Activated naive CD4-positive, alpha-beta T cell treated with anti-CD3 and anti-CD28 coated beads, Interleukin-2, amount 10 ng/mL, durations not matched to agents 7 days and 5 days (primary cell): ENCODE measurements around the gene OR52B6.

Experiments
- CTCF ChIA-PET: fragments of 350-600 bp; sonication (Branson Sonifier 250); formaldehyde crosslinking; loops from one replicate; lab custom pipeline; 2021; ENCODE audit warnings: antibody characterized with exemption; lab: Charles Lee
- DNase-seq: peaks from one replicate; pipeline ENCODE4 v3.0.0-alpha.2; 2020
- H3K27ac Mint-ChIP-seq: one replicate; pipeline ENCODE4 v1.8.0; 2021; ENCODE audit warnings: mild to moderate bottlenecking, moderate library complexity, mixed read lengths
- H3K27me3 Mint-ChIP-seq: one replicate; pipeline ENCODE4 v1.8.0; 2021; ENCODE audit warnings: mild to moderate bottlenecking, mixed read lengths
- H3K36me3 Mint-ChIP-seq: one replicate; pipeline ENCODE4 v1.8.0; 2021; ENCODE audit warnings: mixed read lengths
- H3K4me1 Mint-ChIP-seq: one replicate; pipeline ENCODE4 v1.8.0; 2021; ENCODE audit warnings: mixed read lengths
- H3K4me3 Mint-ChIP-seq: one replicate; pipeline ENCODE4 v1.8.0; 2021; ENCODE audit warnings: mild to moderate bottlenecking, moderate library complexity, mixed read lengths
- H3K9me3 Mint-ChIP-seq: one replicate; pipeline ENCODE4 v1.8.0; 2021; ENCODE audit warnings: mixed read lengths

OR52B6 gene, protein sequence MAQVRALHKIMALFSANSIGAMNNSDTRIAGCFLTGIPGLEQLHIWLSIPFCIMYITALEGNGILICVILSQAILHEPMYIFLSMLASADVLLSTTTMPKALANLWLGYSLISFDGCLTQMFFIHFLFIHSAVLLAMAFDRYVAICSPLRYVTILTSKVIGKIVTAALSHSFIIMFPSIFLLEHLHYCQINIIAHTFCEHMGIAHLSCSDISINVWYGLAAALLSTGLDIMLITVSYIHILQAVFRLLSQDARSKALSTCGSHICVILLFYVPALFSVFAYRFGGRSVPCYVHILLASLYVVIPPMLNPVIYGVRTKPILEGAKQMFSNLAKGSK

DNA sequence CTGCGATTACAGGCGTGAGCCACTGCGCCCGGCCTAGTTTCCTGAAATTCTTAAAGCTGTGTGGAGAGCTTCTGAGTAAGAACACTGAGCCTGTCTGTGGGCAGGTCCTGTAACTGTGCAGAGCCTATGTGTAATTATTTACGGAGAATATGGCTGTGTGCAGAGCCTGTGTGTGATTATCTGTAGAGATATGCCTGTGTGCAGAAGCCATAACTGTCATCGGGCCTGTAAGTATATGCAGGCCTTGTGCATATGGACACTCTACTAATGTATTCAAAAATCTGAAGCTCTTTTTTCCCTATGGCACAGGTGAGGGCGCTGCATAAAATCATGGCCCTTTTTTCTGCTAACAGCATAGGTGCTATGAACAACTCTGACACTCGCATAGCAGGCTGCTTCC lies at the start of gene OR52B6:
Gene OR52B6, plus strand, starts transcription at position 301 of the 400 bp plus-strand sequence. Its CDS starts 0 bp downstream, at position 301.
- Mint-ChIP-seq H3K9me3 (no peaks in the 10 kb centered on the region), H3K27me3 (no peaks in the 10 kb centered on the region), H3K27ac (no peak within 1 kb of the TSS), H3K4me3 (no peak within 1 kb of the TSS), H3K36me3 (no peaks in the 10 kb centered on the region), H3K4me1 (no peaks in the 10 kb centered on the region)
- DNase-seq = no peak
- CTCF ChIA-PET = no interaction called here

DNA sequence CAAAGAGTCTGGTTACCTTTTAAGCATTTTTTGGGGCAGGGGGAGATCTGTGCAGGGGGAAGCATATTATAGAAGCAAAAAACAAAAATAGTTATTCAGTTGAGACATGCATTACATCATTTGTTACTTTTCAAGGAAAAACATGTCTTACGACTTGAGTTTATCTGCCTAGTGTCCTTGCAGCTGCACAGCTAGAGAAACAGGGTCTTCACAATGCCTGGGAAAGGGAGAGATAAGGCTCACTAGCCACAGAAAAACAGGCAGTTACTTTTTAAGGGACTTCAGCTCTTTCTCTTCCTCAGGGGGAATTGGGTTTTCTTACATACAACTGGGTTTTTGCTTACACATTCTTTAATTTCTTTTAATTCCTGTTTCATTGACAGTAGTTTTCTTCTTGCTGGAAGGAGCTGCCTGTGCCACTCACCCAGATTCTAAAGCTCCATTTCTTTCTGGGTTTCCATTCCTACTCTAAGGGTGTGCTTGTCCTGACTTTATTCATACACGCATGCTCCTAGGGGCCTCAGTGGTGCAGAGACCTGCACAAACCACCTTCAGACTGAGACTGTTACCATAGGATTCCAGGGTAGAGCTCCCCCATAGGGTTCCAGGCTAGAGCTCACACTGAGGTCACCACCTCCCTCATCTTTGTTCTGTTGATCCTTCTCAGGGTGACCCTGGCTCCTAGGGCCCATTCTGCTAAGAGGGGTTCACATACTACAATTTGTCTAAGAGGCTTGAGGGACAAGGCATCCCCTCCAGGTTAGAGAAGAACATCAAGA lies 49.4 kb upstream of the OR52B6 start:
- Mint-ChIP-seq H3K4me1 (no peaks in the 10 kb centered on the region), H3K4me3 (no peak overlapping the region), H3K36me3 (no peaks in the 10 kb centered on the region), H3K9me3 (no peaks in the 10 kb centered on the region), H3K27me3 (peaks cover 4% of the 10 kb centered on the region), H3K27ac (no peak overlapping the region)
- no peak for DNase-seq
- CTCF ChIA-PET = no interaction called here

DNA sequence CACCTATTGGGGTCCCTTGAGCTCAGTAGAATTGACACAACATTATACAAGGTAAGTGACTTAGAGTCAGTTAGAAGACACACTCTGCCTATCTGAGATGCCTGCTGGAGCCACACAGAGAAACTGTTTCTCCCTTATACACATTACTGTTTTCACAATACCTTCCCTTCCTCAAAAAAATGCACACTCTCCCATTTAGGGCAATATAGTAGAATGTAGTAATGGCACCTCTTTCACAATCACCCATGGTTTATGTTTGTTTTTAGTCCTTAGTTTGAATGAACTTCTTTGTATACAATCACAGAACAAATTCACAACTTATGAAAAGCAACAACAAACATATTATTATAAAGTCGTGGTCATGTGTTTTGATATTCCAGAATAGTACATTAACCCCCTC lies 46.6 kb upstream of the OR52B6 start:
- Mint-ChIP-seq H3K4me3 (no peak overlapping the region), H3K27me3 (peaks cover 4% of the 10 kb centered on the region), H3K27ac (no peak overlapping the region), H3K36me3 (no peaks in the 10 kb centered on the region), H3K4me1 (no peaks in the 10 kb centered on the region), H3K9me3 (no peaks in the 10 kb centered on the region)
- no peak for DNase-seq
- CTCF ChIA-PET = no interaction called here

DNA sequence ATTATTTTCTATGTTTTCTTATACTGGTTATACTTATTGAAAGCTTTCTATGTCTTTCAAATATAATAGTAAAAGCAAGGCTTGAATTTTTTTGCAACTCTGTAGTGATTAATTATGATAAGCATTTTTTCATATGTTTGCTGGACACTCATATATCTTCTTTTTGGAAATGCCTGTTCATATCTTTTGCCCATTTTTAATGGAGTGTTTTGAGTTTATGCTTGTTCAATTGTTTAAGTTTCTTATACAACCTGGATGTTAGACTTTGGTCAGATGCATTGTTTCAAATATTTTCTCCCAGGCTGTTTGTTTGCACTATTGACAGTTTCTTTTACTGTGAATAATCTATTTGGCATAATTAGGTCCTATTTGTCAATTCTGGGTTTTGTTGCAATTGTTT lies 44.2 kb upstream of the OR52B6 start:
- CTCF ChIA-PET = no interaction called here
- no peaks in the 10 kb centered on the region for H3K4me1 Mint-ChIP-seq
- no peak overlapping the region for H3K27ac Mint-ChIP-seq
- DNase-seq = no peak
- no peaks in the 10 kb centered on the region for H3K36me3 Mint-ChIP-seq
- H3K27me3 Mint-ChIP-seq = no peaks in the 10 kb centered on the region
- H3K9me3 Mint-ChIP-seq = no peaks in the 10 kb centered on the region
- H3K4me3 Mint-ChIP-seq = no peak overlapping the region

DNA sequence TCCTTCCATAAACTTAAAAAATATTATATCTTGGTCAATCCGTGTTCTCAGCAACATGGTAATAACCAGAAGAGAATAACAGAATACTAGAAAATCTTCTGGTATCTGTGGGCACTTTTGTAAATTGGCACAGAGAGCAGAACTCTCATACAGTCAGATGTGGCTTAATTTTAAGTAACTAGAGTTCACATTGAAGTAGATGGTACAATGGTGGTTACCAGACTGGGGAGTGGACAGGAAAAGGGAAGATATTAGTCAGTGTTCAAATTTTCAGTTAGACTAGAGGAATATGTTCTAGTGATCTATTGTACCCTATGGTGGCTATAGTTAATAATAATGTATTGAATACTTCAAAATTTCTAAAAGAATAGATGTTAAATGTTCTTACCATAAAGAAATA lies 39.2 kb upstream of the OR52B6 start:
- Mint-ChIP-seq H3K4me3 (no peak overlapping the region), H3K9me3 (no peaks in the 10 kb centered on the region), H3K4me1 (no peaks in the 10 kb centered on the region), H3K27me3 (no peaks in the 10 kb centered on the region), H3K27ac (no peak overlapping the region), H3K36me3 (no peaks in the 10 kb centered on the region)
- CTCF ChIA-PET = no interaction called here
- no peak for DNase-seq

DNA sequence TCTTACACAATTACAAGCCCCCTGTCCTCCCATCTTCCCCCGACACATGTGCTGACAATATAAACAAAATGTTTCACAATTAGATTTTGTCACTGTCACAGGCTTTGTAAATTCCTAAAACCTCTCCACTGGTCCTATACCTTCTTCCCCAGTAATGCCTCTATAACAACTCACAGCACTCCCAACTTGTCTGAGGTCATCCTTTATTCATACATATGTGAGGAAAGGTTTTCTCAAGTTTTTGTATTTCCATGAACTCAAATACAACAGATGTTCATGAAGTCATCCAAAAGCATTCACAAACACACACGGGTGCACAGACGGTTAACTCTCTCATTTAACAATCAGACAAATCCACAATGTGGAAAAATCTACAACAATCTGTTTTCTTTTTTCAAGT lies 34.2 kb upstream of the OR52B6 start:
- no peaks in the 10 kb centered on the region for H3K36me3 Mint-ChIP-seq
- no peaks in the 10 kb centered on the region for H3K4me1 Mint-ChIP-seq
- no peak overlapping the region for H3K27ac Mint-ChIP-seq
- H3K27me3 Mint-ChIP-seq = no peaks in the 10 kb centered on the region
- DNase-seq = no peak
- no peaks in the 10 kb centered on the region for H3K9me3 Mint-ChIP-seq
- no peak overlapping the region for H3K4me3 Mint-ChIP-seq
- CTCF ChIA-PET = no interaction called here

DNA sequence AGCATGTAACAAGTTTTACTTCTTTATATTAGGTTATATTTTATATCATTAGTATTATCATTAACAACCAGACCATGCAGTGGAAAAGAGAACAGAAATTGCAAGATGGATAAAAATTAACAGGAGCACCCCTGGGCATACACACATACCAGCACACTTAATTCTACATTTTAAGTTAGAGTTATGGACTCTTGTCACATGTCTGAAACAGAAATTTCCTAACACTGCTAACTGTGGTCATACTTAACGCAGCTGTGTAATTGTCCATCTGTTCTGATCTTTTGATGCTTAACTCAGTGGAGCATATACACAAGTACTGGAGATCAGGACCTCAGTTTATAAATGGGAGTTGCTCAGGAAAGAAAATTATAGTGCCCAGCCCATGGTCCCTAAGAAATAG lies 32.7 kb upstream of the OR52B6 start:
- Mint-ChIP-seq H3K36me3 (no peaks in the 10 kb centered on the region), H3K27me3 (no peaks in the 10 kb centered on the region), H3K4me3 (no peak overlapping the region), H3K27ac (no peak overlapping the region), H3K9me3 (no peaks in the 10 kb centered on the region), H3K4me1 (no peaks in the 10 kb centered on the region)
- DNase-seq = no peak
- CTCF ChIA-PET = no interaction called here

DNA sequence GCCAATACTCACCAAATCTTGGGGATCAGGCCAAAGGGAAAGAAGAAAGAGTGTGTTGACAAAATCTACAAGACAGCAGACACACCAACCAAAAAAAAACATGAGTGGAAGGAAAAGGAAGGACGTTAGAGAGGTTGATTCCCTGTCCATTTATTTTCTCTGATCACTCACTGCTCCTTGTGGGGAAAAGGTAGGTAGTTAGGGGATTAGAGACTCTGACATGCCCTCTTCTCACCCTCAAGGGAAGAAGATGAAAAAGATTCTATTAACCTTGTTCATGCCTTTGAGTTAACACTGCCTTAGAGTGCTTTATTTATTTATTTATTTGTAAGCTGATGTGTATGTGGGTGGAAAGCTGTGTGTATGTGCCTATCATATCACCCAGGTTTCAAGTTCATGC lies 32.2 kb upstream of the OR52B6 start, which contains the start of gene OR52H1:
Gene OR52H1, minus strand, starts transcription at position 101 of the 400 bp plus-strand sequence. CDS start 3,035 bp downstream, outside the sequence.
- H3K27me3 Mint-ChIP-seq = no peaks in the 10 kb centered on the region
- no peak for DNase-seq
- CTCF ChIA-PET = no interaction called here
- no peak within 1 kb of the TSS for H3K4me3 Mint-ChIP-seq
- no peaks in the 10 kb centered on the region for H3K9me3 Mint-ChIP-seq
- no peaks in the 10 kb centered on the region for H3K4me1 Mint-ChIP-seq
- no peaks in the 10 kb centered on the region for H3K36me3 Mint-ChIP-seq
- no peak within 1 kb of the TSS for H3K27ac Mint-ChIP-seq

DNA sequence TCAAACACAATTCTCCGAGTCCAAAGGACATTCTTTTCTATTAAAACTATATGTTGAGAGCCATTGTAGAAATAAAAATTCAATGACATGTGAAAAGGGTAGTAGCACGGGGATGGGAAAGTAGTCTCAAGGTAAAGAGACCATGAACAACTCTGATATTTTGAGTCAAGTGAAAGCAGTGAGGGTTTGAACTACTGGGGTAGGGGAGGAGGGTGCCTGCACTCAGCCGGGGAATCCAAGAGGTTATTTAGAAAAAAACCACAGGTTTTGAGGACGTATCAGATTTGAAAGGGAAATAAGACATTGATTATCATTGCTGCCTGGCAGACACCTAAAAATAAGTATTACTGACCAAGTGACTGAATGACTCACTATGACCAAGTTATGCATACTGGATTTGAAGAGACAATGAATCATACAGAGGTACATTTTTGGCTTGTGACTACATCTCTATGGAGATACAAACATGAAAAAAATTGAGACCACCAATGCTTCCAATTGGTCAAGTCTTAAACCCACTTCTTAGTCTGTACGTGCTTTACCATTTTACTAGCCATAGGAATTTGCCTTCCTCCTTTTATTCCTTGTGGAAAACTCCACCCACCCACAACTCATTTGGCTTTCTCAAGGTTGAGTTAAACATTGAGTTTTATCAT lies 30.1 kb upstream of the OR52B6 start:
- H3K36me3 Mint-ChIP-seq = no peaks in the 10 kb centered on the region
- no peak for DNase-seq
- H3K4me1 Mint-ChIP-seq = no peaks in the 10 kb centered on the region
- no peaks in the 10 kb centered on the region for H3K9me3 Mint-ChIP-seq
- CTCF ChIA-PET = no interaction called here
- H3K4me3 Mint-ChIP-seq = no peak overlapping the region
- H3K27ac Mint-ChIP-seq = no peak overlapping the region
- peaks cover 4% of the 10 kb centered on the region for H3K27me3 Mint-ChIP-seq

DNA sequence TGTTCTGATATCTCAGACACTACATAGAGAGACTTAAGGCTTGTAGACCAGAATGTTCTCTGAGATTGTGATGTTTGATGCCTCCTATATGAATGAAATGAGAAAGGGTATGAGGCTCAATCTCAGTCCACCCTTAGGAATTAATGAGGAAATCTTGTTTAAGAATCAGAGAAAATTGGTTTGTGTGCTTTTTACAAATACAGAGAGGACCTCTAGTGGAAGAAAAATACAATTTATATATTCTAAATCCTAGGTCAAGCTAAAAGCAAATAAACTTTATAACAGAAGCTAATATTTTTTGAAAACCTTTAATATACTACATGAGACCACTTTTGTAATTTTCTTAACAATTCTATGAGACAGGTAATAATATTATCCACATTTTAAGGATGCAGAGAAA lies 27.3 kb upstream of the OR52B6 start:
- H3K27me3 Mint-ChIP-seq = peaks cover 13% of the 10 kb centered on the region
- H3K4me3 Mint-ChIP-seq = no peak overlapping the region
- H3K9me3 Mint-ChIP-seq = no peaks in the 10 kb centered on the region
- H3K4me1 Mint-ChIP-seq = no peaks in the 10 kb centered on the region
- H3K27ac Mint-ChIP-seq = no peak overlapping the region
- CTCF ChIA-PET = no interaction called here
- no peak for DNase-seq
- H3K36me3 Mint-ChIP-seq = no peaks in the 10 kb centered on the region

DNA sequence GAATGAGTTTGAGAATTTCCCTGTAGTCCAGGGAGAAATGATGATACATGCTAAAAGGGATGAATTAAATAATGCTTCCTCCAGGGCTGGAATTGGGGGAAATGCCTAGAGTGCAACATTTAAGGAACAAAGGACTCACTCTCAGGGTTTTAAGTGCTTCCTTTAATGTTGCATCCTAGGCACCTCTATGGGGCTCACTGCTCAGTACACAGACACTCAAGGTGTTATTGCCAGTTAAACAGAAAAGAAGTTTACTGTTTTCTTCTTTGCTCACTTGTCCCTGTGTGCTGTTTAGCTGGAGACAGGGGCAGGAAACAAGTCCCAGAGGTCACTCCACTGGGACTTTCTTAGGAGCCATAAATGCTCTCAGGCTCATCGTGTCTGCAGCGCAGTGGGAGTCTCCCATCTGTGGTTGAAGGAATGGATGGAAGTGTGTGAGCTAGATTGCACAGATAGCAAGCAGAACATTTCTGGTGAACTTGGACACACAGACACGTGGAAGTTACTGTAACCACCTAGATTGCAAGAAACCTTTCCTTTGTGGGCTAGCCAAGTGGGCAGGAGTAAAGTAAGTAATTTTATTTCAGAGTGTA lies 24.0 kb upstream of the OR52B6 start:
- Mint-ChIP-seq H3K4me1 (no peaks in the 10 kb centered on the region), H3K9me3 (no peaks in the 10 kb centered on the region), H3K27ac (no peak overlapping the region), H3K4me3 (no peak overlapping the region), H3K36me3 (no peaks in the 10 kb centered on the region), H3K27me3 (peaks cover 13% of the 10 kb centered on the region)
- no peak for DNase-seq
- CTCF ChIA-PET = interaction anchor here (0.8 kb wide), 1 partner anchor 41 kb away, joined by 3 read pairs; no protein-coding TSS in a partner anchor

DNA sequence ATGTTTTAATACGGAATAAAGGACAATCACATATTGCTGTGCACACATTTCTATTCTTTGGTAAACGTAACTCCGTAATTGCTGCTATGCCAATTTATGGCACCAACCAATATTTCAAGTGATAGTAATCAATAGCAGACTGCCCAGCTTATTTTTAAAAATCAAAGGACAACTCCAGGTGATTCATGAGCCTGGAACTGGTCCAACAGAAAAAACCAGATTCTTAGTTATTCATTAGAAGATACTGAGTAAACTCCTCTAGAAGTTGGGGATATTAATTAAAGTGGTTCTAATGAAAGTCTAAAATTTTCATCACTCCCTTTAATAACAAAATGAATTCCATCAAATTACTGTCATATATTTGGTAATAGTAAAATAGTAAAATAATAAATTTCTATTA lies 22.9 kb upstream of the OR52B6 start:
- CTCF ChIA-PET = no interaction called here
- peaks cover 13% of the 10 kb centered on the region for H3K27me3 Mint-ChIP-seq
- H3K27ac Mint-ChIP-seq = no peak overlapping the region
- H3K36me3 Mint-ChIP-seq = no peaks in the 10 kb centered on the region
- H3K4me3 Mint-ChIP-seq = no peak overlapping the region
- no peaks in the 10 kb centered on the region for H3K9me3 Mint-ChIP-seq
- no peak for DNase-seq
- no peaks in the 10 kb centered on the region for H3K4me1 Mint-ChIP-seq

DNA sequence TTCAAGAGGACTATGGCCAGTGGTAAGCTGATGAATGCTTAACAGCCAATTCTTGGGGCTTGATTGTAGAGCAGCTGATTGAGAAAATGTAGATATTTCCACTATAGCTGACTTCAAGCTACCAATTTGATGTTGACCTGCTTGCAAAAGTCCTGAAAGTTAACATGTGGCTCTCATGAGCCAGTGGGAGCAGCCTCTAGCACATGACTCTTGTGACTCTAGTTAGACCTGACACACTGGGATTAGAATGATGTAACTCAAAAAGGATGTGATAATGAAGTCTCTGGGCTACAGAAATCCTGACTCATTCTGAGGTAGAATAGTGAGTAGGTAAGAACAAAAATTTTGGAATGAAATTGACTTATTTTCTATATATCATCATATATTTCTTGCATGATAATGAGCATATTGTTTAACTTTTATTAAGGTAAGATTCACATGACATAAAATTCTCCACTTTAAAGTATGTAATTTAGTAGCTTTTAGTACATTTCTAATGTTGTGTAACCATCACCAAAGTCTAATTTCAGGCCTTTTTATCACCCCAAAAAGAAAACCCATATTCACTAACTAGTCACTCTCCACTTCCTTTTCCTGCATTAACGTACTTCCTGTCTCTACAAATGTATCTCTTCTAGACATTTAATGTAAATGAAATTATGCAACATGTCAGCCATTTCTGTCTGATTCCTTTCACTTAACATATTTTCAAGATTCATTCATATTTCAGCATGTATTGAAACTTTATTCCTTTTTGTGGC lies 16.2 kb upstream of the OR52B6 start:
- Mint-ChIP-seq H3K27ac (no peak overlapping the region), H3K4me3 (no peak overlapping the region)

DNA sequence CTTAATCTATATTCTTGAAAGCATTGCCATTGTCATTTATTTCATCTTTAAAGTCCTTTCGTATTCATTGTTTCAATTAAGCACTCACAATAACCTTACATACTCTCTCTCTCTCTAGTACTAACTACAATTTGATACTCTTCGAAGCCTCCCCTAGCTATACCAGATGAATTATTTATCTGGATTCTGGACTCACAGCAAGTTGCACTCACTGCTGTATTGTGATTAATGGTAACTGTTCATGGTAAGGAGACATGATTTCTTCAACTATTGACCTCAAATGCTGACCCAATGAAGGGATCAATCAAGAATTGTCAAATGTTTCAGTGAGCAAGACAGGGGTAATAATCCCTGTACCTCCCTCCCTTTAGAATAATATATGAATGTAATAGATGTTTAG lies 6.0 kb upstream of the OR52B6 start:
- Mint-ChIP-seq H3K4me1 (no peaks in the 10 kb centered on the region), H3K9me3 (no peaks in the 10 kb centered on the region), H3K4me3 (no peak overlapping the region), H3K27me3 (no peaks in the 10 kb centered on the region), H3K36me3 (no peaks in the 10 kb centered on the region), H3K27ac (no peak overlapping the region)
- DNase-seq = no peak
- CTCF ChIA-PET = no interaction called here

More for the DNA sequence above, 16.2 kb upstream of the OR52B6 start:
- Mint-ChIP-seq H3K4me1 (peaks cover 6% of the 10 kb centered on the region), H3K9me3 (peaks cover 2% of the 10 kb centered on the region), H3K27me3 (no peaks in the 10 kb centered on the region), H3K36me3 (peaks cover 3% of the 10 kb centered on the region)
- DNase-seq = no peak
- CTCF ChIA-PET = no interaction called here
